GM06990 (cell line): Measurements from ENCODE around the gene CFAP58.

ENCODE experiments used
- DNase-seq: peaks from one replicate; pipeline ENCODE4 v3.0.0-alpha.2; 2011; ENCODE audit not compliant: insufficient read length; ENCODE audit errors: extremely low read depth
- H3K27me3 ChIP-seq: replicated peaks from 2 replicates; pipeline ENCODE4 v1.6.0; 2011; ENCODE audit warnings: low read length; ENCODE audit not compliant: control insufficient read depth, insufficient read depth
- H3K36me3 ChIP-seq: 2 replicates; pipeline ENCODE4 v1.5.1; 2011; ENCODE audit warnings: low read length; ENCODE audit not compliant: control insufficient read depth, insufficient read depth
- H3K4me3 ChIP-seq: replicated peaks from 2 replicates; pipeline ENCODE4 v1.5.1; 2011; ENCODE audit warnings: low read depth, mild to moderate bottlenecking, control low read depth, low read length
- CTCF ChIP-seq: IDR thresholded peaks from 2 replicates; pipeline ENCODE4 v1.5.1; 2011; ENCODE audit warnings: low read length, control low read depth, mild to moderate bottlenecking, inconsistent platforms; ENCODE audit not compliant: insufficient read depth, poor library complexity, severe bottlenecking

Gene CFAP58

GRCh38 chr10:104353325-104354048 is at the start of gene CFAP58:
Gene CFAP58 (plus strand): TSS chr10:104353833. CDS start chr10:104353898, 65 bp downstream.
- peak; percentile 87 for DNase-seq
- H3K4me3 ChIP-seq, result peak within 1 kb of the TSS; percentile 53
- no peaks in the 10 kb centered on the region for H3K27me3 ChIP-seq
- peak; percentile 82 for TF ChIP-seq CTCF
- no peaks in the 10 kb centered on the region for H3K36me3 ChIP-seq

GRCh38 chr10:104304356-104304745 is 49.3 kb upstream of the CFAP58 start:
- H3K36me3 ChIP-seq, result no peaks in the 10 kb centered on the region
- H3K4me3 ChIP-seq, result no peak overlapping the region
- DNase-seq, result no peak
- TF ChIP-seq CTCF, result no peak
- no peaks in the 10 kb centered on the region; the same call in none of the 2 replicates for H3K27me3 ChIP-seq

- no peak for DNase-seq
- Histone ChIP-seq H3K4me3 (no peak overlapping the region), H3K36me3 (no peaks in the 10 kb centered on the region), H3K27me3 (no peaks in the 10 kb centered on the region; the same call in 1 of the 2 replicates)
- no peak for TF ChIP-seq CTCF
These were observed 48.7 kb upstream of the CFAP58 start for GRCh38 chr10:104304927-104305326.

- TF ChIP-seq CTCF, result no peak
- H3K36me3 ChIP-seq, result peaks cover 1% of the 10 kb centered on the region
- H3K27me3 ChIP-seq, result no peaks in the 10 kb centered on the region
- no peak overlapping the region for H3K4me3 ChIP-seq
- no peak for DNase-seq
These were observed 46.7 kb upstream of the CFAP58 start for GRCh38 chr10:104306897-104307296.

GRCh38 chr10:104307576-104308438 is 45.8 kb upstream of the CFAP58 start:
- H3K4me3 ChIP-seq, result no peak overlapping the region; the same call in 1 of the 2 replicates
- TF ChIP-seq CTCF, result no peak
- DNase-seq, result no peak

More at GRCh38 chr10:104307576-104308438, 45.8 kb upstream of the CFAP58 start:
- Histone ChIP-seq H3K36me3 (peaks cover 5% of the 10 kb centered on the region), H3K27me3 (no peaks in the 10 kb centered on the region)
